Measurements from ENCODE around the gene MARCHF10. TPM values are rescaled to one million over a fixed set of nuclear protein-coding genes. Genes with fewer than 3 reads are reported as not detected.
"Not testable (repeated sequence)": the region's sequence is repeated elsewhere in the genome, so short reads cannot be mapped to it uniquely, and the experiment has no call there.

The MARCHF10 gene
- total RNA-seq, 2 experiments from 2014 or later: 0.08 to 0.14 TPM

DNA sequence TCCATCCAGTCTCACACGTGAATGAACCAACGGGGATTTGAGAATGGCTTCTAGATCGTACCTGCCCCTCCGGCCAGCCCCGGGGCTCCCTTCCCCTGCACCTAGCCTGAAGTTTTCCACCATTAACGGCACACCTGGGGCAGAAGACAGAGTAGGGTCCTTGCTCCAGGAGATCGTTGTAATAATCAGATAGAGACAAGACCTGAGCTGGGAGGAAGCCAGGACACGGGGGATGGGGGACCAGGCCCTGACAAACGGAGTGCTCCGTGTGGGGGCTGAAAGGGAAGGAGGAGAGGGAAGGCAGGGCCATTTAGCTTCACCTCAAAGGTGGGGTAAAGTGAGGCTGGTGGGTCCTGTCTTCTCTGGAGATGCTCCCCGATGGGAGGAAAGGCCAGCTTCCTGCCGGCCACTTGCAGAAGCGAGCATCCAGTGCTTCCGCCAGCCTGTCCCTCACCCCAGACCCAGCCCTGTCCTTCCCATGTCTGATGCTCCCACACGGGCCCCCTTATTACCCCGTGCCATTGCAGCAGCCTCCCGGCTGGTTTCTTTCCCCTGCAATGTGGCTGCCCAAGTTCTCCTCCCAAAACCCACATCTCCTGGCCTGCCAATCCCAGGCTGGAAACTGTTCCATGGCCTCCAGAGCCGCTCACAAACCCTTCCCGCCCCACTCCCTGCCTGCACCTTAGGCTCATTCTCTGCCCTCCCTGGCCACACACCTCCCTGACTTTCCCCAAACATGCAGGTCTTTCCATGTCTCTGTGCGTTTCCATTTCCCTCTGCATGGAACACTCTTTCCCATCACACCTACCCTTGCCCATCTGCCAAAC is 101.3 kb downstream of the MARCHF10 start:
- POLR2A ChIA-PET: no interaction called here
- no peak for DNase-seq
- Mint-ChIP-seq H3K4me1 (peaks cover 4% of the 10 kb centered on the region), H3K4me3 (no peak overlapping the region), H3K9me3 (peaks cover 5% of the 10 kb centered on the region), H3K36me3 (no peaks in the 10 kb centered on the region), H3K27ac (no peak overlapping the region), H3K27me3 (peaks cover 32% of the 10 kb centered on the region)
- ATAC-seq (ENCODE audit: low read depth): no peak

DNA sequence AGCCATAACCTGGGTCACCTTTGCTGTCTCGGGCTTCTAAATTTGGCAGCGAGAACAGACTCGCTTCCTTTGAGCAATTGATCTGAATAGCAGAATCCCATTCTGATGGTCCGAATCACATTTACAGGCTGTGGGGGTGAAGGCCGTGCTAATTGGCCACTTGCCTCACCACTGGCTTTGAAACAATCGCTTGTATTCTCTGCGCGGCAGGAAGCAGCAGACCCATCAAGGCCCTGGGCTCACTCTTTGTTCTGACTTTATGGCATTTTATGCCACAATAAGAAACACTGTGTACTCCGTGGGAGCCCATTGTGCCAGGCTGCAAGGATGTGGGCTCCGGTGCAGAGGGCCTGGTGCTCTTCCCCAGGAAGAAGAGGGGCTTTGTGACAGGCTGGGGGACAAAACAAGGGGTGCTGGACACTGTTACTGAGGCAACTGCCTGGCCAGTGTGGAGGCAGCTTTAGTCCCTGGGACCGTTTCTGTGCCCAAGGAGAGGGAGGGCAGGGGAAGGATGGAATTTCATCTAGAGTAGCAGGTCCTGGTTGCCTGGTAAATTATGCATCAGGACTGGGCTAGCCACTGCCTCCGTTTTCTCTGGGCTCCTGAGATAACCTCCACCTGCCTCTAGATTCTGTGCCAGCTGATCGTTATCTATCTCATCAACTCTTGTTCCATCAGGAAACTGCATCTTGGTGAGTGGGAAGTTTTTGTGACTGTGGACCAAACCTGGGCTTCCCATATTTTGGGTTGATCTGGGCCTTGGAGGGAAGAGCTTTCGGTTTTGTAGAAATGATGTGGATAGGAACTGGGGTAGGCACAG is 102.1 kb downstream of the MARCHF10 start:
- POLR2A ChIA-PET: no interaction called here
- Mint-ChIP-seq H3K27ac (no peak overlapping the region), H3K27me3 (peaks cover 30% of the 10 kb centered on the region), H3K4me1 (peaks cover 4% of the 10 kb centered on the region), H3K9me3 (peaks cover 5% of the 10 kb centered on the region), H3K36me3 (no peaks in the 10 kb centered on the region), H3K4me3 (no peak overlapping the region)
- DNase-seq (no peak), ATAC-seq (ENCODE audit: low read depth) (no peak)

DNA sequence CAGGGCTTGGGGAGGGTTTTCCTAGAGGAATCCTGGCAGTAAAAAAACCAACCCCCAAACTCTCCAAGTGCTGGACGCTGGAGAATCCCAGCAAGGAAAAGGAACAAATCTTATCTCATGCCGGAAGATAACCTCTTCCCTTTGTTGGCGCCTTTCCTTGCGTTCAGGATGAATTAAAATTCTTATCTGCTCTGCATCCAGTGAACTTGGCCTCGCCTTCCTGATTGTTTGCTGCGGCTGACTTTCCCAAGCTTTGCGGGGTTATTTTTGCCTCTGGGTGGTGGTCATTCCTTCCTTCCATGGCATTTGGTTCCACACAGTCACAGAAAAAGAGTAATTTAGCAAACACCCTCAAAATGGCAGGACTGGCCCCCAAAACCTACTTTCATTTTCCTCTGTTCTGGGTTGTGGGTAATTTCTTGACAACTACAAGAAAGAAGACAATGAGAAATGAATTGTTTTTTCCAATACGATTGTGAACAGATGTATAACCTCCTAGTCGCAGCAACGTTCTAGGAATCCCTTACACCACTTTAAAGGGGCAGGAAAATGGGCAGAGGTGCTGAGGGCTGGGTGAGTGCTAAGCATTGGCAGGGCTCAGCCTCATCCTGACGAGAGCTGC is 102.8 kb downstream of the MARCHF10 start:
- ATAC-seq (ENCODE audit: low read depth): no peak
- DNase-seq: no peak
- Mint-ChIP-seq H3K36me3 (no peaks in the 10 kb centered on the region), H3K4me3 (peak overlapping the region; percentile 25), H3K27me3 (peaks cover 33% of the 10 kb centered on the region), H3K4me1 (peaks cover 4% of the 10 kb centered on the region), H3K9me3 (peaks cover 5% of the 10 kb centered on the region), H3K27ac (no peak overlapping the region)
- POLR2A ChIA-PET: no interaction called here

DNA sequence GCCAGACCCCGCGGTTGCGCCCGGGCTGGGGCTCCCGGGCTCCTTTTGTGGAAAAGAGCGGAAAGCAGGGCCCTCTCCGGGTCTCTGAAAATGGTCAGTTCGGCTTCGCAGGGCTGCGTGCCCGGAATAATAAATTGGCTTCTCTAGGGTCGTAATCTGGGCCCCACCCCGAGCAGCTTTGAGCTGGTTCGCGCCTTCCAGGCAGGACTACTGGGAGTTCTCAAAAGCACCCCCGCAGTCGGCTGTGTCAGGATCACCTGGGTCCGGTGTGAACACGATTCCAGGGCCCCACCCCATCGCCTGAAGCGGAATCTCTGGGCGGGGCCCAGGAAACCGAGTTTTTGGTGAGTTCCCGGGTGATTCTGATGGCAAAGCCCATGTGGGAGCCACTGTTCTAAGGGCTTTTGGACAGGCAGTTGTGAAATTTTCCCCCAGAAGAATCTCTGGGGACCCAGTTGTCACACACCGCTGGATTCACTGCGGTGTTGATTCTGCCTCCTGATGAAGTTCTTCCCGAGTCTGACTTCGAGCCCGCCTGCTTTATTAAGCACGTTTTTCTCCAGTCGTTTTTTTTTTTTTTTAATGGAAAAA is 103.6 kb downstream of the MARCHF10 start:
- Mint-ChIP-seq H3K4me1 (peaks cover 4% of the 10 kb centered on the region), H3K36me3 (no peaks in the 10 kb centered on the region), H3K4me3 (peak overlapping the region; percentile 69), H3K27me3 (peaks cover 35% of the 10 kb centered on the region), H3K9me3 (peaks cover 5% of the 10 kb centered on the region), H3K27ac (no peak overlapping the region)
- ATAC-seq (ENCODE audit: low read depth): no peak
- POLR2A ChIA-PET: no interaction called here
- DNase-seq: no peak

DNA sequence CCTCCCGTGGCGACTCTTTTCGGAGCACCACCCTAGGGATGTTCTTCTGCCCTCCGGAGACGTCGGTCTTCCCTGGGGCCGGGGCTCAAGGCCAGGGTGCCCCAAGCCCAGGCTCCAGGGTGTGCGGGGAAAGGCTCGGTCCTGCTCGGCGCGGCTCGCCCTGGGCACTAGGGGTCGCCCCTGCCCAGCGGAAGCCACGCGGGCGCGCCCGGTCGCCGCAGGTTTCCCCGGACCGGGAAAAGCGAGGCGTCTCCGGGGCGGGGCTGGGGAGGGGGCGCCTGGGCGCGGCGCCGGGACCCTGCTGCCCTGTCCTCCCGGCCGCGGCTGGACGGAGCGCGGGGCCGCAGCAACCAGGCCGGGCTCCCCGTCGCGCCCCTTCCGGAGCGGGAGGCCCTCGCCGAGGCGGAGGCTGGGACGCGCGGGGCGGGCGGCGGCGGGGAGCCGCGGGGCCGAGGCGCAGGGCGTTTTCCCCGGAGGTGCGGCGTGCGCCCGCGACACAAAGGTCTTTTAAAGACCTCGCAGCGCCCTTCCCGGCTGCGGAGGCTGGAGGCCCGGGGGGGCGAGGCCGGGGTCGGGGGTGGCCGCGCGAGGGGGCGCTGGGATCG is 104.2 kb downstream of the MARCHF10 start:
- peak overlapping the region; percentile 45 for H3K4me3 Mint-ChIP-seq
- H3K27me3 Mint-ChIP-seq: peaks cover 35% of the 10 kb centered on the region
- H3K27ac Mint-ChIP-seq: no peak overlapping the region
- peak; percentile 92 for ATAC-seq (ENCODE audit: low read depth)
- peaks cover 5% of the 10 kb centered on the region for H3K9me3 Mint-ChIP-seq
- H3K4me1 Mint-ChIP-seq: peaks cover 4% of the 10 kb centered on the region
- no peaks in the 10 kb centered on the region for H3K36me3 Mint-ChIP-seq
- DNase-seq: peak; percentile 86
- POLR2A ChIA-PET: no interaction called here

DNA sequence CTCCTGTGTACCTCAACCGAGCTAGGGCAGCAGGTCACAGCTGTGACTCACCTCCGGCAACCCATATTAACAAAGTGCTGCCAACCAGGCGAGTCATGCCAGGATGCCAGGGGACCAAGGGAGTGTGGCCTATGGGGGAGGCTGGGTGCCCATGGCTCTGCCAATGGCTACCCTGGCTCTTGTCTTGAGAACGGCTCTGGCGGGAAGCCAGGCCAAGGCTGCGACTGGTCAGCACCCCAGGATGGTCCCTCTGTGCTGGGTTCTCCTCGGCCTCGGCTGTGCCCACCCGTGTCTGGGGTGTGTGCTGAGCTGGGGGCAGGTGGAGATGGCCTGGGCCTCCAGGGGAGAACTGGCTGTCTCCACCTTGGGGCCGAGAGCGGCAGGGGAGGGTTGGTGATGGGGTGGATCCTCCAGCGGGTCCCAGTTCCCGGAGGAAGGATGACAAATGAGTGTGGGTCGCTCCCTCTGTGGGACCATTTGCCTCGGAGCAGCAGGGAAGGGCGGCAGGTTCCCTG is 104.8 kb downstream of the MARCHF10 start:
- Mint-ChIP-seq H3K4me3 (peak overlapping the region; percentile 45), H3K4me1 (peaks cover 4% of the 10 kb centered on the region), H3K27ac (no peak overlapping the region), H3K36me3 (no peaks in the 10 kb centered on the region), H3K27me3 (peaks cover 35% of the 10 kb centered on the region), H3K9me3 (peaks cover 5% of the 10 kb centered on the region)
- POLR2A ChIA-PET: no interaction called here
- peak; percentile 39 for DNase-seq
- ATAC-seq (ENCODE audit: low read depth): no peak

DNA sequence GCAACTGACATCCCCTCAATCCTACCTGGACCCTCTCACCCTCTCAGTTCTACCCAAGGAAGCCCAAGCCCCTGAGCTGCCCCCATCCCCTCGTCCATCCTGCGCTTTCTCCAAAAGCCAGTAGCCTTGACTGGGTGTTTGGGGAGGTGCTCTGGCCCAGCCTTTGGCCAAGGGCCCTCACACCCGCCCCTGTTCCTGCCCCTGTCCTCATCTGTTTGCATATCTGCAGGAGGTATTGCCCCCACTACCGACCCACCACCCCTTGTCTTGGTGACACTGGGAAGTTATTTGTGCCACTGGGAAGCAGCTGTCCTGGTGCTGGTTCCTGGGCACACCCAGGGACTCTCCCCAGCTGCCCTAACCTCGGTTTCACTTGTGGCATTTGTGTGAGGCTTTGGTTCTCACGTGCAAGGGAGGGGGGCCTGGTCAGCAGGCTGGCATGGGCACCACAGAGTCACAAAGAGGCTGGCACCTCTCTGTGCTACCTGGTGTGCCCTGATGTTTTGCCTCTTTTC is 105.3 kb downstream of the MARCHF10 start:
- ATAC-seq (ENCODE audit: low read depth) (no peak), DNase-seq (no peak)
- Mint-ChIP-seq H3K9me3 (peaks cover 5% of the 10 kb centered on the region), H3K36me3 (no peaks in the 10 kb centered on the region), H3K27me3 (peaks cover 34% of the 10 kb centered on the region), H3K27ac (no peak overlapping the region), H3K4me1 (peaks cover 4% of the 10 kb centered on the region), H3K4me3 (no peak overlapping the region)
- POLR2A ChIA-PET: no interaction called here

DNA sequence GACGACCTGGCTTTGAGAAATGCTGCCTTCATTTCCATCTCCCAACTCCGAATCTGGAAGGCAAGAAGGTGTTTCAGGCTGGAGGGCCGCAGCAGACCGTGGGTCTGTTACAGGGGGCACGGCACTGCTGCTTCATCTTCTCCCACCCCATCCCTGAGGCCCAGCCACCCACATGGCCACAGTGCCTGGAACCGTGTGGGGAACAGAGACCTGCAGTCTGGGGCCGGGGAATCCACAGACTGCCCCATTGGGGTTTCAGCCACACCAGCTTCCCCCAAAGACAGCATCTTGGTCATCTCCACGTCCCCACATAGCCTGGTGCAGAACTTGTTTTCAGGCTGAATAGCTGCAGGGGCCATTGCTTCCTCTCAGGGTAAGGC is 106.4 kb downstream of the MARCHF10 start:
- POLR2A ChIA-PET: no interaction called here
- H3K27ac Mint-ChIP-seq: no peak overlapping the region
- H3K4me1 Mint-ChIP-seq: peaks cover 4% of the 10 kb centered on the region
- DNase-seq: no peak
- ATAC-seq (ENCODE audit: low read depth): no peak
- H3K27me3 Mint-ChIP-seq: peaks cover 30% of the 10 kb centered on the region
- H3K9me3 Mint-ChIP-seq: no peaks in the 10 kb centered on the region
- no peak overlapping the region for H3K4me3 Mint-ChIP-seq
- no peaks in the 10 kb centered on the region for H3K36me3 Mint-ChIP-seq

DNA sequence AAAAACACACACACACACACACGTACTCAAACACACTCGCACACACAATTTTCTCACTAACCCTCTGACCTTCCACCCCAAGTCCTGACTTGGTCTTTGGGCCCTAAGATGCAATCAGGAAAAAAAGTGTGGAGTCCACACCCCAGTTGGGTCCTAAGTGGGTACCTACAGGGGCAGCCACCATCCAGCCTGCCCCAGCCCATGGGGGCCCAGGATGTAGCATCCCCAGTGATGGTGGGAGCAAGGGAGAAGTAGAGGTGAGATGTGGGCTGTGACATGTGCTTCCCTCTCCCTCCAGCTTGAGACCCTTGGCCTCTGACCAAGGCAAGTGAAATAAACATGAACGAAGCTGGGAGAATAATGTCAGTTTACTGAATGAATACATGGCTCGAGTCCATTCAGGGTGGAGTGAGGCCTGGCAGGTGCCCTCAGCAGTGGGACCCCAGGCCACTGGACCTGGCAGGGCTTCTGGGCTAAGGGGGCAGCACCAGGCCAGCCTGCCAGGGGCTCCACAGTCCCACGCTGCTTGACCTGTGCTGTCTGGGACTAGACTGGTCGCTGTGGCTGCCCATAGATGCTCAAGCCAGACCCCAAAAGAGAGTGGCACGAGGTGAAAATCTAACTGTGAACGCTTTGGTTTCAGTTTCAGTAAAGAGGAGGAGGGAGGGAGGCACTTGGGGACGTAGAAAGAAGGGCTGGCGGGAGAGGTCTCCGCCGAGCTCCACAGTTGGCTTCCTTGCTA is 107.0 kb downstream of the MARCHF10 start:
- Mint-ChIP-seq H3K27me3 (peaks cover 24% of the 10 kb centered on the region), H3K36me3 (no peaks in the 10 kb centered on the region), H3K27ac (no peak overlapping the region), H3K4me3 (no peak overlapping the region), H3K9me3 (no peaks in the 10 kb centered on the region), H3K4me1 (peaks cover 4% of the 10 kb centered on the region)
- POLR2A ChIA-PET: no interaction called here
- DNase-seq (no peak), ATAC-seq (ENCODE audit: low read depth) (no peak)

DNA sequence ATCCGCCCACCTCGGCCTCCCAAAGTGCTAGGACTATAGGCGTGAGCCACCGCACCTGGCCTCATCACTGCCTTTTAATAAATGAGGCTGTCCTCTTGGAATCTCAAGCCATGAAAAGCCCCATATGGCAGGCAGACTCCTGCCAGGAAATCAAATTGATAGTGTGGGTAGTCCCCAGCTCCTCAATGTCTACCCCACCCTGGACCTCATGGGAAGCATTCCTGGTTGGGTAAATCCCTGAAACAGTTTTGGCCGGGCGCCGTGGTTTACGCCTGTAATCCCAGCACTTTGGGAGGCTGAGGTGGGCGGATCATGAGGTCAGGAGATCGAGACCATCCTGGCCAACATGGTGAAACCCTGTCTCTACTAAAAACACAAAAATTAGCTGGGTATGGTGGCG is 109.7 kb downstream of the MARCHF10 start:
- H3K9me3 Mint-ChIP-seq; H3K4me3 Mint-ChIP-seq; DNase-seq; POLR2A ChIA-PET; H3K36me3 Mint-ChIP-seq; ATAC-seq (ENCODE audit: low read depth); H3K4me1 Mint-ChIP-seq; H3K27ac Mint-ChIP-seq: not testable (repeated sequence)
- H3K27me3 Mint-ChIP-seq: peaks cover 10% of the 10 kb centered on the region

DNA sequence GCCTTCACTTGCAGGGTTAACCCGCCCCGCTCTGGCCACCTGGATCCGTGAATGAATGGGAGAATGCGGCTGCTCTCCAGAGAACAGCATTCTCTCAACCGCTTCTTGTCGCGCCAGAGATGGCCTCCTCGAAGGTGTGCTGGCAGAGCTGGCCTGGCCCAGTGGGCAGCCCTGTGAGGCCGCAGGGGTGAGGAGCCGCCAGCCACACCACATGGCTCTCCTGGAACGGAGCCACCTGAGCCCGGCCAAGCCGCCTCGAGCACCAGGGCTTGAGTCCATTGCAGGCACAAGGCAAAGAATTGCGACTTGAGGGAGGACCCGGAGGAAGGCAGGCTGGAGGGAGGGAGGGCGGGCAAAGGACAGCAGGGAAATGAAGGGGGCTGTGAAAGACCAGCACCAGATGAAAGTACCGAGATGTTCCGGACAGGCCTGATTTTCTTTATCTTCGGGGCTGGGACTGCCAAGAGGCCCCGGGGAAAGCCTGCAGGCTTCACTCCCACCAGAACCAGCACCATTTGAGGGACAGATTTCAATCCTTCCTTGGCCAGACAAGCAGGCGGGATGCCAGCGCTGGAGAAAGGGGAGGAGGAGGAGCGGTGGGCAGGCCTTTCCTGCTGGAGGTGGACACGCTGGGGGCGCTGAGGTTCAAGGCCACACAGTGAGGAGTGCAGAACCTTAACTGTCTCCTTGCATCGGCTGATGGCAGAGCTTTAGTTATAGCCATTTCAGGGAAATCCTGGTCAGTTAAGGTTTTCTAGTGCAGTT is 111.2 kb downstream of the MARCHF10 start:
- H3K9me3 Mint-ChIP-seq: no peaks in the 10 kb centered on the region
- no peak for ATAC-seq (ENCODE audit: low read depth)

DNA sequence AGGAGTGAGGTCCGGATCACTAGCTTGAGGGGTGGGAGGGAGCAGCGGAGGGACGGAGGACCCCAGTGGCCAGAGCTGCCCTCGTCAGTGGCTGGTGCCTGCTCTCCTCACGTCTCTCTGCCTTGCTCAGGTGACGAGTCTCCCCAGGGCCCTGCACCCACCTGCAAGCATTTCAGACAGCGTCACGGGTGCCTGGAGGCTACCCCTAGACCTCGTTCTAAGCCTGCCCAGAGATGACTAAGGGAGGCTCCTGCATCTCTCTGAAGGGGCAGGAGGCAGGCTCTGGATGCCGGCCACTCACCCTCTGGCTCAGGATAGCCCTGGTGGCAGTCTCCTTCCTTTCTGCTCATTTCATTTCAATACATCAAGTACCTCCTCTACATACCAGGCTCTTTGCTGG is 111.9 kb downstream of the MARCHF10 start:
- no peak overlapping the region for H3K27ac Mint-ChIP-seq
- peaks cover 10% of the 10 kb centered on the region for H3K27me3 Mint-ChIP-seq
- no peaks in the 10 kb centered on the region for H3K36me3 Mint-ChIP-seq
- H3K9me3 Mint-ChIP-seq: no peaks in the 10 kb centered on the region
- ATAC-seq (ENCODE audit: low read depth) (no peak), DNase-seq (no peak)
- H3K4me3 Mint-ChIP-seq: no peak overlapping the region
- H3K4me1 Mint-ChIP-seq: no peaks in the 10 kb centered on the region
- POLR2A ChIA-PET: no interaction called here

More for the DNA sequence above, 111.2 kb downstream of the MARCHF10 start:
- H3K4me1 Mint-ChIP-seq: no peaks in the 10 kb centered on the region
- no peak overlapping the region for H3K27ac Mint-ChIP-seq
- H3K4me3 Mint-ChIP-seq: no peak overlapping the region
- POLR2A ChIA-PET: no interaction called here
- H3K27me3 Mint-ChIP-seq: peaks cover 10% of the 10 kb centered on the region
- H3K36me3 Mint-ChIP-seq: no peaks in the 10 kb centered on the region
- DNase-seq: no peak

All from activated naive CD8-positive, alpha-beta T cell treated with anti-CD3 and anti-CD28 coated beads, Interleukin-2, amount 10 ng/mL, durations not matched to agents 7 days and 5 days (primary cell).